Keratinocyte (primary cell): Measurements from ENCODE around the gene FAT4. TPM values are rescaled to one million over a fixed set of nuclear protein-coding genes. Genes with fewer than 3 reads are reported as not detected.

Source experiments
- DNase-seq: peaks from one replicate; pipeline ENCODE4 v3.0.0-alpha.2; 2011; ENCODE audit warnings: low read depth, missing footprints, low spot score
- FAIRE-seq: peaks from 2 replicates; lab custom pipeline; 2011; peaks lifted over from hg19 to GRCh38; lab: Jason Lieb, UNC
- H2AFZ ChIP-seq: 2 replicates; pipeline ENCODE4 v1.6.0; 2012; ENCODE audit warnings: low read length, control low read depth, inconsistent platforms; ENCODE audit not compliant: control insufficient read depth
- H3K27ac ChIP-seq: 2 replicates; pipeline ENCODE4 v1.5.1; 2011; ENCODE audit warnings: low read length; ENCODE audit not compliant: control insufficient read depth, insufficient read depth
- H3K27me3 ChIP-seq: 3 replicates; pipeline ENCODE4 v1.6.0; 2011; ENCODE audit warnings: low read length; ENCODE audit not compliant: control insufficient read depth, insufficient read depth; ENCODE audit errors: extremely low read depth
- H3K36me3 ChIP-seq, 2 experiments: 2 replicates in 1 of 2; 3 replicates in 1 of 2; pipeline ENCODE4 v1.5.1; 2011; ENCODE audit warnings: low read length in 2 of 2, mild to moderate bottlenecking in 1 of 2; ENCODE audit not compliant: control insufficient read depth in 2 of 2, insufficient read depth in 2 of 2; ENCODE audit errors: extremely low read depth in 1 of 2
- H3K4me1 ChIP-seq: 3 replicates; pipeline ENCODE4 v1.5.1; 2011; ENCODE audit warnings: low read length; ENCODE audit not compliant: control insufficient read depth, insufficient read depth; ENCODE audit errors: extremely low read depth
- H3K4me2 ChIP-seq: 3 replicates; pipeline ENCODE4 v1.6.0; 2011; ENCODE audit warnings: low read depth, low read length; ENCODE audit not compliant: control insufficient read depth, insufficient read depth; ENCODE audit errors: extremely low read depth
- H3K4me3 ChIP-seq, 3 experiments: fragments of 200-600 bp in 1 of 3; sonication (generic) in 1 of 3; 2 replicates in 2 of 3; 3 replicates in 1 of 3; pipeline ENCODE4 v1.5.1; 2011 to 2016; ENCODE audit warnings: low read length in 3 of 3, mild to moderate bottlenecking in 3 of 3, control low read depth in 2 of 3, inconsistent platforms in 1 of 3, low read depth in 1 of 3, mixed read lengths in 1 of 3, mixed run types in 1 of 3, moderate library complexity in 1 of 3; ENCODE audit not compliant: control insufficient read depth in 2 of 3, insufficient read depth in 2 of 3; ENCODE audit errors: extremely low read depth in 1 of 3
- H3K79me2 ChIP-seq: 2 replicates; pipeline ENCODE4 v1.6.0; 2012; ENCODE audit warnings: low read length; ENCODE audit not compliant: control insufficient read depth, insufficient read depth
- H3K9ac ChIP-seq: 3 replicates; pipeline ENCODE4 v1.6.0; 2011; ENCODE audit warnings: low read length; ENCODE audit not compliant: control insufficient read depth, insufficient read depth; ENCODE audit errors: extremely low read depth
- H3K9me1 ChIP-seq: 3 replicates; pipeline ENCODE4 v1.6.0; 2011; ENCODE audit warnings: low read length; ENCODE audit not compliant: control insufficient read depth, insufficient read depth; ENCODE audit errors: extremely low read depth
- H3K9me3 ChIP-seq: 2 replicates; pipeline ENCODE4 v1.5.1; 2012; ENCODE audit warnings: low read depth, low read length; ENCODE audit not compliant: control insufficient read depth
- H4K20me1 ChIP-seq: 3 replicates; pipeline ENCODE4 v1.6.0; 2011; ENCODE audit warnings: low read length; ENCODE audit not compliant: control insufficient read depth, insufficient read depth; ENCODE audit errors: extremely low read depth
- CTCF ChIP-seq, 3 experiments: IDR thresholded peaks in 1 of 3; conservative IDR thresholded peaks in 1 of 3; optimal IDR thresholded peaks in 1 of 3; 2 replicates in 2 of 3; 3 replicates in 1 of 3; pipeline versions ENCODE3 to v1.5.1; 2011; ENCODE audit warnings: low read length in 3 of 3, mild to moderate bottlenecking in 3 of 3, moderate library complexity in 2 of 3, control low read depth in 1 of 3, inconsistent platforms in 1 of 3; ENCODE audit not compliant: insufficient read depth in 2 of 3; ENCODE audit errors: extremely low read depth in 1 of 3
- EZH2 ChIP-seq: IDR thresholded peaks from one replicate; pipeline ENCODE4 v1.6.1; 2012; ENCODE audit warnings: inconsistent platforms, mild to moderate bottlenecking, low read length, moderate library complexity
- dilution Hi-C: fragments of 300-500 bp; cut with MboI; formaldehyde crosslinking; loops from one replicate; pipeline ENCODE4 v1.7.0; 2020; ENCODE audit warnings: low sequenced_read_pairs; ENCODE audit not compliant: extremely low pct_ligation_motif_present
- polyA plus RNA-seq, 5 experiments: library from polyadenylated mRNA; depleted of rRNA in 3 of 5; stranded (reverse) in 3 of 5; stranded (forward) in 1 of 5; unstranded in 1 of 5; fragments of >200 nt; gene quantifications; 1 replicate in 1 of 5; 2 replicates in 3 of 5; 3 replicates in 1 of 5; pipeline versions ENCODE4 v1.2.1 to v1.2.3, GENCODE V29; 2011 to 2012; ENCODE audit warnings: missing spikeins in 2 of 5, low read depth in 1 of 5, low replicate concordance in 1 of 5

Gene FAT4
- polyA plus RNA-seq, 1 donor (not counting 4 experiments of a cell fraction or from before 2014, with no cell fraction given) = 1.6 TPM

GRCh38 chr4:125315576-125316400, 1.0 kb downstream of the FAT4 start:
- Histone ChIP-seq H3K27ac (no peak overlapping the region), H2AFZ (peak overlapping the region; percentile 98), H3K4me3 (peak overlapping the region; percentile 77 to 90 (median 83)), H3K9ac (peak overlapping the region; percentile 71), H3K27me3 (no peaks in the 10 kb centered on the region), H3K4me1 (peaks cover 8% of the 10 kb centered on the region), H3K36me3 (no peaks in the 10 kb centered on the region), H3K9me1 (no peaks in the 10 kb centered on the region), H3K9me3 (no peaks in the 10 kb centered on the region), H4K20me1 (no peaks in the 10 kb centered on the region), H3K4me2 (peak overlapping the region; percentile 90), H3K79me2 (no peaks in the 10 kb centered on the region)
- TF ChIP-seq EZH2 (no peak), CTCF (optimal IDR thresholded peaks at IDR 0.05 in 1 of 3, IDR thresholded peaks at IDR 0.05 in 1 of 3, conservative IDR thresholded peaks at IDR 0.05 in 1 of 3; ENCODE audit: extremely low read depth in 1 of 3, insufficient read depth in 2 of 3, low read length in 3 of 3) (peak in 2 of 3 experiments; percentile 10 to 38)
- no peak for FAIRE-seq
- no peak for DNase-seq
- dilution Hi-C loops = no loop called here

- H3K27me3 ChIP-seq = no peaks in the 10 kb centered on the region
- peaks cover 8% of the 10 kb centered on the region for H3K4me1 ChIP-seq
- peak overlapping the region; percentile 90 for H3K4me2 ChIP-seq
These were observed 1.6 kb downstream of the FAT4 start for GRCh38 chr4:125316401-125316790.

More at GRCh38 chr4:125316401-125316790, 1.6 kb downstream of the FAT4 start:
- H3K9me3 ChIP-seq = no peaks in the 10 kb centered on the region
- no peak overlapping the region for H3K27ac ChIP-seq
- no peak for DNase-seq
- peak overlapping the region; percentile 94 for H2AFZ ChIP-seq
- peak overlapping the region; percentile 77 to 90 (median 83) for H3K4me3 ChIP-seq
- no peak for TF ChIP-seq EZH2
- TF ChIP-seq CTCF (optimal IDR thresholded peaks at IDR 0.05 in 1 of 3, IDR thresholded peaks at IDR 0.05 in 1 of 3, conservative IDR thresholded peaks at IDR 0.05 in 1 of 3; ENCODE audit: extremely low read depth in 1 of 3, insufficient read depth in 2 of 3, low read length in 3 of 3) = no peak
- dilution Hi-C loops = no loop called here
- no peaks in the 10 kb centered on the region for H3K79me2 ChIP-seq
- no peaks in the 10 kb centered on the region for H3K36me3 ChIP-seq
- no peak overlapping the region for H3K9ac ChIP-seq
- no peaks in the 10 kb centered on the region for H4K20me1 ChIP-seq
- no peaks in the 10 kb centered on the region for H3K9me1 ChIP-seq
- FAIRE-seq = peak; percentile 55
